Stimulated activated CD8-positive, alpha-beta memory T cell treated with anti-CD3 and anti-CD28 coated beads, Interleukin-7, amount 100 ng/mL, for 24 hours (primary cell): ENCODE results near the gene SFXN3.

Source experiments
- DNase-seq: peaks from one replicate; pipeline ENCODE4 v3.0.0-alpha.2; 2020; ENCODE audit warnings: low read depth

SFXN3 gene

DNA sequence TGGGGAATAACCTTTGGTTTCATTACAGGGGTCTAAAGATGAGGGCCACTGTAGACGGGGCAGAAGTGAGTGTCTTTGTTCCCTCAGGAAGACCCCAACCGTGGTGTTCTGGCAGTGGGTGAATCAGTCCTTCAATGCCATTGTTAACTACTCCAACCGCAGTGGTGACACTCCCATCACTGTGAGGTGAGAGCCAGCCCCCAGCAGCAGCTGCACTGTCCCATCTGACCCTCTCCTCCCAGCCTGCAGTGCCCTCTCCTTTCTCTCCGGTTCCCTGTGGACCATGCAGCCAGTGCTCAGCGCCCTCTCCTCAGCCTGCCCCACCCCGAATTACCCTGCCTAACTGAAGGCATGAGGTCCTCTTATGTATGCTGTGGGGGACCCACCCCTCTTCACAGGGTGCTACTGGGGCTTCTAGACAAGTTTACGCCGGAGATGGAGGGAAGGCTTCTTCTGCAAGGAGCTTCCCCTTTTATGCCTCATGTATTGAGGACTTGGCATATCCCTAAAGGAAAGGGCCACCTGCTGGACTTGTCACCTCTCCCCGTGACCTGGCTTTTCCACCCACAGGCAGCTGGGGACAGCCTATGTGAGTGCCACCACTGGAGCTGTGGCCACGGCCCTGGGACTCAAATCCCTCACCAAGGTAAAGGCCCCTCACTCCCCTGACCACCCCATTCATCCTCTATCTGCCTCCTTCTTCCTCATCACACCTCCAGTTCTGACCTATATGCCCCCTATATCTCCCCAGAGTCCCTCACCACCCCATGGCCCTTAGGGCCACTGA is 5.1 kb downstream of the SFXN3 start:
- no peak for DNase-seq

DNA sequence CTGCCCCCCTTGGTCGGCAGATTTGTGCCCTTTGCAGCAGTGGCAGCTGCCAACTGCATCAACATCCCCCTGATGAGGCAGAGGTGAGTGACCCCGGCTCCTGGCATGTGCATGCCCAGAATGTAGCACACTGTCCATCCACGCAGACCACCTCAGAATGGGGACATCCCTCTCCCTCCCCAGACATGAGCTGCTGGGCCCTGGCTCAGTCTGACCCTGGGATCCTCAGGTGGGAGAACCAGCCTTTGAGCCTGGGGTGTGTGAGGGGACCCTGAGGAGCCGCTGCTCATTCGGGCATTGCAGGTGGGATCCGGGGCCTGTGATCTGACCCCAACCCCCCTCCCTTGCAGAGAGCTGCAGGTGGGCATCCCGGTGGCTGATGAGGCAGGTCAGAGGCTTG is 5.7 kb downstream of the SFXN3 start:
- DNase-seq, result no peak

- no peak for DNase-seq
Measured at GRCh38 chr10:101038484-101038883, 7.5 kb downstream of the SFXN3 start.

GRCh38 chr10:101040061-101040460 is 9.0 kb downstream of the SFXN3 start:
- DNase-seq, result no peak

DNA sequence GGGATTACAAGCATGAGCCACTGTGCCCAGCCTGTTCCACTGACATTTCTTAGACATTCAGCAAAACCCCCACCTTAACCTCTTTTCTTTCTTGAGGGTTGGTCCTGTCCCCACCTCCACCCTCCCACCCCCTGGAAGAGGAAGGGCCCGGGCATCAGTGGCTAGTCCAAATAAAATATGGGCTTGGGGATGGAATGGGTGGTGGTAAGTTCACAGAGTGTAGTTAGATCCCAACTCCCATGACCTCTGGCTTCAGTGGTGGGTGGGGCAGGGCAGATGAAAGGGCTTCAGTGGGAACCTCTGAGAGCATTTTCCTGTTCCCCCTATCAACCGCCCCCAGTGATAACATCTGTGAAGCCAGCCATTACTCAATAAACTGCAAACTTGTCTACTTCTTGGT is 9.8 kb downstream of the SFXN3 start:
- no peak for DNase-seq

DNA sequence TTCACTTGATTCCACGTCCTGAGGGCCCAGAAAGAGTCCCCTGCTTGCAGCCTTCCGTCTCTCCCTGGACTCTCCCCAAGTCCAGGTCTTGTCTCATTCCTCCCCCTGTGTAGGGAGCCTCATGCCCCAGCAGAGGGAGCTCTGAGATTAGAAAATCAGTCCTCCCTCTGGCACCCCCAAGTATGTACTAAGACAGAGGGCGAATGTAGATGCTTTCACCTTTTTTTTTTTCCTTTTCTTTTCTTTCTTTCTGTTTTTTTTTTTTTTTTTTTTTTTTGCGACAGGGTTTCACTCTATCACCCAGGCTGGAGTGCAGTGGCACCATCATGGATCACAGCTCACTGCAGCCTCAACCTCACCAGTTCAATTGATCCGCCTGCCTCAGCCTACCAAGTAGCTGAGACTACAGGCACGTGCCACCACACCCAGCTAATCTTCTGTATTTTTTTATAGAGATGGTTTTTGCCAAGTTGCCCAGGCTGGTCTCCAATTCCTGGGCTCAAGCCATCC is 10.3 kb downstream of the SFXN3 start:
- DNase-seq, result peak; percentile 50

GRCh38 chr10:101042118-101042517 is 11.1 kb downstream of the SFXN3 start:
- DNase-seq, result no peak

DNA sequence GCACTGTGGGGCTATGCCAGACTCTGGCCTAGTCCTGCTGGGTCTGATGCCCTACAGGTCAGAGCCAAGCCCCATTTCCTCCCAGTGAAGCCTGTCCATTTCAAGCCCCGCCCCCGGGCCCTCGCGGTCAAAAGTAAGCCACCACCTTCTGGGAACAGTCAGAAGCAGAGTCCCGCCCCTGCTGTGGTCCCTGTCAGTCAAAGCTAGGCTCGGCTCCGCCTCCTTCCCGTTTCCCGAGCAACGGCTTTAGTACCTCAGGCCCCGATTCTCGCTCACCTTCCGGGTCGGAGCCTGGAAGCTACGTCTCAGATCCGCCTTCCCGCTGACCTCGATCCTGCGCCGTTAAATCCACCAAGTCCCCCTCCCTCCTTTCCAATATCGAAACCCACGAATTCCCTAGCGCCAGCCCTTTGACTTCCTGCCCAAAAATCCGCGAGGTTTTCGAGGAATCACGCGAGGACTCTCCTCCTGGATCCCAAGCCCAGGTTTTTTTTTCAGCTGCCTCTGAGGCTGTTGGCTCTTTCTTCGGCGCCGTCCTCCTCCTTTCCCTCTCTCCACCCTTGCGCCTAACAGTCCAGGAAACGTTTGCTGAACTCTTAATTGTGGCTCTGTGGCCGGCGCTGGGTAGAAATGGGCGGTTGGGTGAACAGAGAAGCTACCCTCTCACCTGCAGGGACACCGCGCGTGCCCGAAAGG is 11.8 kb downstream of the SFXN3 start:
- peak; percentile 82 for DNase-seq

GRCh38 chr10:101043363-101043707 is 12.3 kb downstream of the SFXN3 start:
- DNase-seq, result no peak

DNA sequence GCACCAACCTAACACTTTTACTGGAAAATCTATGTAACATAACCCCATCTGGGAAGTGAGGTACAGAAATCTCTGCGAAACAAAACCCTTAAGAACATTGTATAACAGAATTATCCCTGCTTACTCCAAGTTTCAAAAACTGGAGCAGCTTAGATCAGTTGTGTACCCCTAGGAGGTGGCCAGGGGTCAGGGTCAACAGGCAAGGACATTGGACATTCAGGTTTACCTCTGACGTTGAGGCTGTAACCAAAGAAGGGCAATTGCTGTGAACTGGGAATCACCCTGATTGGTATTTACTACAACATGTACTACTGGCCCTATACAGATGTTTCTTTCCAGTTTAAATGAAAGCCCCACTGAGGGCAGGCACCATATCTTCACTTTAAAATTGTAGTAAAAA is 13.1 kb downstream of the SFXN3 start:
- DNase-seq, result no peak

- no peak for DNase-seq
Measured at GRCh38 chr10:101046332-101047238, 15.6 kb downstream of the SFXN3 start.

DNA sequence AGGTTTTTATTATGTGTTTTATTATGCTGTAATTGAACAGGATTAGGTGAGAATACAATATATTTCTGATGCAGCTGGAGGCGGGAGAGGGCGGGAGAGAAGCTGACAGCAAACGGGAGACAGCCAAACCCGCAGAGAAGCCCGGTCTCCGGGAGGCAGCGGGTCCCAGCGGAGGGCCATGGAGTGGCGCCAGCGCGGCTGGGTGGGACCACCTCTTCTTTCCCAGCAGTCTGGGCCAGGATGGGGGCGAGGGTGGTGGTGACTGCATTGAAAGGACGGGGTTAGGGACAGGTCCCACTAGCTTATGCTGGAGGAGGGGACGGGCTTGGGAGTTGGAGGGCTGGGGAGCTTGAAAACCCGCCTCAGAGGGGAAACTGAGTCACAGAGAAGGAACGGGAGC is 16.2 kb downstream of the SFXN3 start:
- no peak for DNase-seq

DNA sequence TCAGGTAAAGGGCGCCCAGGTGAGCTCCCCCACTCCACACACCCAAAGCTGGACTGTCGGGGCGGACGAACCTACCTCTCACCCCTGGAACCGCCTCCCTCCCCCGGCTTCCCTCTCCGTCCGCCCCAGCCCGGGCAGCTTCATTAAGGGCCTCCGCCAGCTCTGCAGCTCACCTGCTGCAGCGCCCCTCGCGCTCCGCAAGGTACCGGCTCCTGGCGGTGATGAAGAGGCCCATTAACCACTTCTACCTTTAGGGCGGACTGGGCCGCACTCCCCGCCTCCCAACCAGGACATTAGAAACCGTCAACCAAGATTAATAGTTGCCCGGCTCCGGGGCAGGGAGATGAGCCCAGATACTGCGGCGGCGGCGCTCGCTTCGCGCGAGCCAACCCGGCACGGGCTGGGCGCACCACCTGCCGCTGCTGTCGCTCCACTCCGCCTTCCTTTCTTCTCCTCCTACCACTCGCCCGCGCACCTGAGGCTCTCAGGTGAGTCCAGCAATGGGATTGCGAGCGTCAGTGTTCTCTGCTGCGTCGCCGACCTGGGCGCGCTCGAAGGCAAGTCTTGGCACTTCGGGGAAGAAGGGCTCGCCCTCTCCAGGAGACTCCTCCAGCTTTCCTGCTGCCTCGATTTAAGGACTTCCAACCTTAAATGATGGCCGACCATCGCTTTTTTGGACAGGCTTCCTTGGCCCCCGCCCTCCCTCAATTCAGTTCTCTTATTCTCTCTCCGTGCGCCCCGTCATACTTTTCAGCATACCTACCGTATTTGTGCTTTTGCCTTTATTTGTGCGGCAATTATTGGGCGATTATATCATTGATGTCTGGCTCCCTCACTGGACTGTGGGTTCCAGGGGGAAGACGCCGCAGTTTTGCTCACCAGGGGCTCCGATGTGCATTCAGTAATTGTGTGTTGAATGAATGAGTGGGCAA is 17.2 kb downstream of the SFXN3 start:
- no peak for DNase-seq

DNA sequence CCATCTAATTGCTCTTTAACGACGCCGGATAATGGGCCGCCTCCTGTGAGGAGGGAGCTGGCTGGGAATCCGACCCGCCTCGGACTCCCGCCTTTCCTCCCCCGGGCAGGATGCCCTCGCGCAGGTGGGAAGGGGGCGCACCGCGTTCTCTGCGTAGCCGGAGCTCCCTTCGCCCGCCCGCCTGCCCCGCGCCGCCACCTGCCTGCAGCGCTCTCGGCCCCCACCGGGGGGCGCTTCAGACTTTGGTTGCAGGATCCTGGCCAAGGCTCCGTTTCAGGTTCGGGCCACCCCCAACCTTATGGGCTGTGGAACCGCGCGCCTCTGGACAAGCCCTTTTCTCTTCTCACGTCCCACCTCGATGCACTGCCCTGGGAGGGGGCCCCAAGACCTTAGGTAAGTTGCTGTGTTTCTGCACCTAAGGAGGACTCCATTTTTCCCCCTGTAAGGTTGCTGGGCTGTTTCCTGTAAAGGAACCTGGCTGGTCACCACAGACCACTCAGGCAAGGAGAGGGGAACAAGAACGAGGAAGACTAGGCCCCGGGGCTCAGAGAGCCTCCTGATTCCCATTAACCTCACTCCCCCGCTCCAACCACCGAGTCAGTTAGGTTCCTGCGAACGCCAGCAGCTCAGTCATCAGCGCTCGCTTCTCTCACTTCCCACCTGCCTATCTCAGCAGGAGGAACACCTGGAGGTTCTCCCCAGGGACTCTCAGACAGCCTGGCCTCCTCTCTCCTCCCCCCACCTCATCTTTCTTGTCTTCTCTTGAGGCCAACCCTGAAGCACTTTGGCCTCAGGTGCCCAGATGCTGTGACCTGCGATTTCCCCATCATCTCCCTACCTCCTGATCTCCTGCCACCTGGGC is 19.4 kb downstream of the SFXN3 start:
- peak; percentile 70 for DNase-seq

- no peak for DNase-seq
Measured at GRCh38 chr10:101052285-101052684, 21.3 kb downstream of the SFXN3 start.

- DNase-seq, result no peak
Measured at GRCh38 chr10:101053516-101053915, 22.5 kb downstream of the SFXN3 start.

DNA sequence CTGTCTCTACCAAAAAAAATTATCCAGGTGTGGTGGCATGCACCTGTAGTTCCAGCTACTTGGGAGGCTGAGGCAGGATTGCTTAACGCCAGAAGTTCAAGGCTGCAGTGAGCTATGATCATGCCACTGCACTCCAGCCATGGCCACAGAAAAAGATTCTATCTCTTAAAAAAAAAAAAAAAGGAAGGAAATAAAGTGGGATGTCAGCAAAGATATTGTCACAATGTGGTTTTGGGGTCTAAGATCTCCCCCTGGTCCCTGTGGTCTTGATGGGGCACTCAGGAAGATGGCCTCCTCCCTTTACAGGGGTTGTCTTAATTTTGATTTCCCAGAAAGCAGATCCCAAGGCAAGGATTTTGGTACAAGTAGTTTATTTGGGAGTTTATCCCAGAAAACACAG is 23.3 kb downstream of the SFXN3 start:
- no peak for DNase-seq

GRCh38 chr10:101054876-101055275 is 23.8 kb downstream of the SFXN3 start:
- no peak for DNase-seq

DNA sequence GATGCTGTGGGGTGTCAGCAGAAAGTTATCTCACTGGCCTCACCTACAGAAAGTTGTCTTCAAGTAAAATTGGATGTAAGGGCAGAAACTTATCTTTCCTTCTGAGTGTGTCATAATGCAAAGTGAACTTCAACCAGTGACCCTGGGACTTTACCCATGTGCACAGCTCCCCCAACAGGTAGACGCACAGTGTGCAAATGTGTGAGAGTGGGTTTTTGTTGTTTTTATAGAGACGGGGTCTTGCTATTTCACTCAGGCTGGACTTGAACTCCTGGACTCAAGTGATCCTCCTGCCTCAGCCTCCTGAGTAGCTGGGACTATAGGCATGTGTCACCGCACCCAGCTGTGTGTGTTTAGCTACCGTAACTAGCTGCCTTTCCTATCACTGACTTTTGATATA is 24.4 kb downstream of the SFXN3 start:
- DNase-seq, result no peak

GRCh38 chr10:101056365-101057151 is 25.5 kb downstream of the SFXN3 start:
- DNase-seq, result no peak
